Hepatocyte (in vitro differentiated cells): ENCODE measurements around the gene BET1L. TPM values are rescaled to one million over a fixed set of nuclear protein-coding genes. Genes with fewer than 3 reads are reported as not detected.
"Not testable (repeated sequence)": the region's sequence is repeated elsewhere in the genome, so short reads cannot be mapped to it uniquely, and the experiment has no call there.

Source experiments
- DNase-seq: peaks from one replicate; pipeline ENCODE4 v3.0.0-alpha.2; 2016; ENCODE audit warnings: low spot score
- H2AFZ ChIP-seq: fragments of 200-600 bp; sonication (generic); 2 replicates; pipeline ENCODE4 v1.6.0; 2016; ENCODE audit warnings: antibody characterized with exemption, mild to moderate bottlenecking
- H3K27ac ChIP-seq: fragments of 200-600 bp; sonication (generic); 2 replicates; pipeline ENCODE4 v1.5.1; 2016; ENCODE audit warnings: mild to moderate bottlenecking
- H3K27me3 ChIP-seq: fragments of 200-600 bp; sonication (generic); 2 replicates; pipeline ENCODE4 v1.6.1; 2016
- H3K36me3 ChIP-seq: fragments of 200-600 bp; sonication (generic); replicated peaks from 2 replicates; pipeline ENCODE4 v1.5.1; 2016; ENCODE audit warnings: low read depth; ENCODE audit not compliant: insufficient read depth
- H3K4me1 ChIP-seq: fragments of 200-600 bp; sonication (generic); 2 replicates; pipeline ENCODE4 v1.5.1; 2016; ENCODE audit warnings: mild to moderate bottlenecking, moderate library complexity; ENCODE audit not compliant: insufficient read depth
- H3K4me2 ChIP-seq: fragments of 200-600 bp; sonication (generic); 2 replicates; pipeline ENCODE4 v1.6.0; 2016
- H3K4me3 ChIP-seq: fragments of 200-600 bp; sonication (generic); 2 replicates; pipeline ENCODE4 v1.5.1; 2016; ENCODE audit warnings: mild to moderate bottlenecking
- H3K79me2 ChIP-seq: fragments of 200-600 bp; sonication (generic); 2 replicates; pipeline ENCODE4 v1.6.0; 2017; ENCODE audit warnings: mild to moderate bottlenecking
- H3K9me2 ChIP-seq: fragments of 200-600 bp; sonication (generic); replicated peaks from 2 replicates; pipeline ENCODE4 v1.6.0; 2017; ENCODE audit warnings: mild to moderate bottlenecking; ENCODE audit not compliant: insufficient read depth
- H3K9me3 ChIP-seq: fragments of 200-600 bp; sonication (generic); 2 replicates; pipeline ENCODE4 v1.5.1; 2016; ENCODE audit warnings: low read depth, mild to moderate bottlenecking
- H4K20me1 ChIP-seq: fragments of 200-600 bp; sonication (generic); 2 replicates; pipeline ENCODE4 v1.6.0; 2016; ENCODE audit warnings: mild to moderate bottlenecking; ENCODE audit not compliant: insufficient read depth, poor library complexity, severe bottlenecking
- WGBS: methylation state at CpG from one replicate; pipeline ENCODE4 v1.1.6; 2016; ENCODE audit warnings: low lambda C conversion rate; ENCODE audit errors: missing lambda C conversion rate; 5-methylcytosine and 5-hydroxymethylcytosine counted together
- polyA plus RNA-seq: library from polyadenylated mRNA; unstranded; fragments of >200 nt; fragmentation: Nextera tagmentation; extraction: Ambion mirVana; gene quantifications from 2 replicates; pipeline ENCODE4 v1.2.1, GENCODE V29; 2016
- small RNA-seq: library from RNA; depleted of rRNA; stranded (forward); fragments of <200 nt; gene quantifications from one replicate; pipeline ENCODE3, GENCODE V24; 2014
- total RNA-seq: library from RNA; depleted of rRNA; stranded (reverse); fragments of >200 nt; gene quantifications from 2 replicates; pipeline ENCODE4 v1.2.3, GENCODE V29; 2014
- TF ChIP-seq, protein P1 (sequence below): fragments of 200-600 bp; sonication (generic); IDR thresholded peaks from 2 replicates; pipeline ENCODE4 v1.5.1; 2016; ENCODE audit warnings: antibody characterized with exemption, mild to moderate bottlenecking; ENCODE audit not compliant: poor library complexity

BET1L gene
- total and polyA plus RNA-seq, 2 experiments from 2014 or later: 33.9 to 70.5 TPM

DNA sequence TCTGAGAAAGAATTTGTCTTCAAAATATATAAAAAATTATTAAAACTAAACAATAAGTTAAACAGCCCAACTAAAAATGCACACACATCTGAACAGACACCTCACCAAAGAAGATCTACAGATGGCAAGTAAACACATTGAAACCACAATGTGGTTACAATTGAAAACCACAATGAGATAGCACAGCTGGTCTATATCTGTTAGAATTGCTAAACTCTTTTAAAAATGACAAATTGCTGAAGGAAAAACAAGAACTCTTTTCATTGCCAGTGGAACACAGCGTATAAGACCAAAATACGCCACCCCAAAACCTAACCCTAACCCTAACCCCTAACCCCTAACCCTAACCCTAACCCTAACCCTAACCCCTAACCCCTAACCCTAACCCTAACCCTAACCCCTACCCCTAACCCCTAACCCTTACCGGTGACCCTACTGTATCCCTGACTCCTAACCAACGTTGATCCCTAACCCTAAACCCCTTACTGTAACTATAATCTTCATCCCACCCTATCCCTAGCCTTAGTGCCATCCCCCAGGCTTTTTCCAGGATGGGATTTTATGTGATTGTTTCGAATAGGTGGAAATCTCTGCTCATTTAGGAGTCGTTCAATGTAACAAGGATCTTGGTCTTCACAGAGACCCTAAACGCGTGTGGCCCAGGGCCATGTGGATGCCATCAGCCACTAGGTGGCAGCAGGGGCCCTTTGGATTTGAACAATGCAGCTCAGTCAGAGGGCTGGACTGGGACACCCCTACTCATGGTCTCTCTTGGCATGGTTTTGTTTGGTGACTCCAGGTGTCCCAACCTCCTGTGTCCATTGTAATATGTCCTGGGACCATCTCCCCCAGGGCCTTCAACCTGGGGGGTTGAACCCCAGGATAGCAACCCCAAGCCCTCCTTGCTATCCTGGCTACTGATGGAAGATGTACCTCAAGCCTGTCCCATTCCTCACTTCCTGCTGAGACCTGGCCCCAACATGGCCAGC is 15.4 kb downstream of the BET1L start:
- H3K4me1 ChIP-seq, H3K27ac ChIP-seq, H3K36me3 ChIP-seq, H3K9me2 ChIP-seq, DNase-seq, H3K27me3 ChIP-seq, H4K20me1 ChIP-seq, H3K4me3 ChIP-seq, H3K4me2 ChIP-seq, H3K79me2 ChIP-seq, H2AFZ ChIP-seq, H3K9me3 ChIP-seq: not testable (repeated sequence)
- TF ChIP-seq, protein P1, sequence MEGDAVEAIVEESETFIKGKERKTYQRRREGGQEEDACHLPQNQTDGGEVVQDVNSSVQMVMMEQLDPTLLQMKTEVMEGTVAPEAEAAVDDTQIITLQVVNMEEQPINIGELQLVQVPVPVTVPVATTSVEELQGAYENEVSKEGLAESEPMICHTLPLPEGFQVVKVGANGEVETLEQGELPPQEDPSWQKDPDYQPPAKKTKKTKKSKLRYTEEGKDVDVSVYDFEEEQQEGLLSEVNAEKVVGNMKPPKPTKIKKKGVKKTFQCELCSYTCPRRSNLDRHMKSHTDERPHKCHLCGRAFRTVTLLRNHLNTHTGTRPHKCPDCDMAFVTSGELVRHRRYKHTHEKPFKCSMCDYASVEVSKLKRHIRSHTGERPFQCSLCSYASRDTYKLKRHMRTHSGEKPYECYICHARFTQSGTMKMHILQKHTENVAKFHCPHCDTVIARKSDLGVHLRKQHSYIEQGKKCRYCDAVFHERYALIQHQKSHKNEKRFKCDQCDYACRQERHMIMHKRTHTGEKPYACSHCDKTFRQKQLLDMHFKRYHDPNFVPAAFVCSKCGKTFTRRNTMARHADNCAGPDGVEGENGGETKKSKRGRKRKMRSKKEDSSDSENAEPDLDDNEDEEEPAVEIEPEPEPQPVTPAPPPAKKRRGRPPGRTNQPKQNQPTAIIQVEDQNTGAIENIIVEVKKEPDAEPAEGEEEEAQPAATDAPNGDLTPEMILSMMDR: peak; percentile 15
- 96% methylated on average over 4 of the region's 8 CpGs for WGBS

DNA sequence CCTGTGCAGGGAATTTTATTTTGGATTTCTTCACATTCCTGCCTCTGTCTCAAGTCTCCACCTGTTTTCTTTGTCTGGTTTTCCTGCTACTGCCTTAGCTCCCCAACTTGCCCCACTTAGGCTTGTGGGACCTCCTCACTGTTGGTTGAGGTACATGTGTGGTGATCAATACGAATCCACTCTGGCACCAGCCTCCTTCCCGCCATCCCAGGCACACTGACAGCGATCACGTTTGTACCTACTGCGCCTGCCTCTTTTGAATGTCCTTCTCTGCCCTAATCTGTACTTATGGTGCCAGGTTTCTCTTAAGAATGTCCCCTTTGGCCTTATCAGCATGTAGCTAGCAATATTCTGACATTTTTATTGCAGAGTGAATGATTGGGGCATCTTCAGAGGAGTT is 16.7 kb downstream of the BET1L start:
- 85% methylated on average over 5 of the region's 5 CpGs for WGBS
- not testable (repeated sequence) for H3K9me3 ChIP-seq, H3K9me2 ChIP-seq, H3K4me3 ChIP-seq, H2AFZ ChIP-seq, H3K27ac ChIP-seq, H3K27me3 ChIP-seq, H3K4me1 ChIP-seq, H3K4me2 ChIP-seq, H3K79me2 ChIP-seq, DNase-seq, H3K36me3 ChIP-seq, H4K20me1 ChIP-seq

DNA sequence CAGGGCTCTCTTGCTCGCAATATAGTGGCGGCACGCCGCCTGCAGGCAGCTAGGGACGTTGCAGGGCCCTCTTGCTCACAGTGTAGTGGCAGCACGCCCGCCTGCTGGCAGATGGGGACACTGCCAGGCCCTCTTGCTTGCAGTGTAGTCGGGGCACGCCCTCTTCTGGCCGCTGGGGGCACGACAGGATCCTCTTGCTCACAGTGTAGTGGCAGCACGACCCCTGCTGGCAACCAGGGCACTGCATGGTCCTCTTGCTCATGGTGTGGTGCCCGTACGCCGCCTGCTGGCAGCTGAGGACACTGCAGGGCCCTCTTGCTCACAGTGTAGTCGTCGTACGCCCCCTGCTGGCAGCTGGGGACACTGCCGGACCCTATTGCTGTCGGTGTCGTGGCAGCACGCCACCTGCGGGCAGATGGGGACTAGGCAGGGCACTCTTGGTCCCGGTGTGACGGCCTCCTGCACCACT is 17.3 kb downstream of the BET1L start:
- not testable (repeated sequence) for H3K4me1 ChIP-seq, H3K27me3 ChIP-seq, H3K27ac ChIP-seq, H3K4me2 ChIP-seq, H4K20me1 ChIP-seq, H3K36me3 ChIP-seq, H3K9me2 ChIP-seq, H2AFZ ChIP-seq, H3K4me3 ChIP-seq, H3K9me3 ChIP-seq, H3K79me2 ChIP-seq, DNase-seq
- WGBS: 87% methylated on average over 10 of the region's 25 CpGs

DNA sequence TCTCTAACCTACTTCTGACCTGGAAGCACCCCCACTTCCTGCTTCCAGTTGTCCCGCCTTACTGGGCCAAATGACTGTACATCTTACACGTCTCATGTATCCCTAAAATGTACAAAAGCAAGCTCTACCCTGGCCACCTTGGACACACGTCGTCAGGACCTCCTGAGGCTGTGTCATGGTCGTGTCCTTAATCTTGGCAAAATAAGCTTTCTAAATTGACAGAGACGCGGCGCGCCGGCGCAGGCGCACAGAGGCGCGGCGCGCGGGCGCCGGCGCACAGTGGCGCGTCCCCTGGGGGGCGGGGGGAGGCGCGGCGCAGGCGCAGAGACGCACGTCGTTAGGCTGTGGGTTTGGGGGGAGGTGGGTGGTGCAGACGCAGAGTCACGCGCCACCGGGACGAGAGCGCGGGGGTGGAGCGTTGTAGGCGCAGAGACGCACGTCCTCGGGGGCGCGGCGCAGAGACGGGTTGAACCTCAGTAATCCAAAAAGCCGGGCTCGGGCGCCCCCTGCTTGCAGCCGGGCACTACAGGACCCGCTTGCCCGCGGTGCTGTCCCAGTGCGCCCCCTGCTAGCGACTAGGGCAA is 17.9 kb downstream of the BET1L start:
- not testable (repeated sequence) for DNase-seq

DNA sequence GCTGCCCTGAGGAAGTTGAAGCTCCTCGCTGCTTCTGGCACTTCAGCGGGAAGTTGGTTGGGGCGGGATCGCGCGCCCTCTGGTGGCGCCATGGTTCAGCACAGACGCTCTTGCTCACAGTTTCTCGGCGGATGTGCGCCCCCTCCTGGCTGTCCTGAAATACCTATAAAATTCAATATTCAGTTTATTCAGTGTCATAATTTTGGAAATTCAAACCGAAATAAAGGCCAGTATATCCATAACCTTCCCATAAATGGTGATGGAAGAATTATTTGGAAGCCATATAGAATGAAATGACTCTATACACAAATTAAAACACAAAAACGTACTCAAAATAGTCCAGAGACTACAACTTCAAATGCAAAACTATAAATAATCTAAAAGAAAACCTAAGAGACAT is 27.0 kb downstream of the BET1L start:
- 0% methylated on average over 1 of the region's 13 CpGs for WGBS
- H3K9me3 ChIP-seq, H3K4me2 ChIP-seq, H3K27ac ChIP-seq, H3K4me1 ChIP-seq, H3K4me3 ChIP-seq, H3K9me2 ChIP-seq, H2AFZ ChIP-seq, H3K79me2 ChIP-seq, H4K20me1 ChIP-seq, DNase-seq, H3K27me3 ChIP-seq, H3K36me3 ChIP-seq: not testable (repeated sequence)
- TF ChIP-seq, protein P1: peak; percentile 14

More for the DNA sequence above, 17.9 kb downstream of the BET1L start:
- H3K27me3 ChIP-seq, H3K4me3 ChIP-seq, H3K9me2 ChIP-seq, H3K27ac ChIP-seq, H4K20me1 ChIP-seq, H2AFZ ChIP-seq, H3K4me1 ChIP-seq, H3K9me3 ChIP-seq, H3K36me3 ChIP-seq, H3K79me2 ChIP-seq, H3K4me2 ChIP-seq: not testable (repeated sequence)
- 95% methylated on average over 32 of the region's 55 CpGs for WGBS

Small RNA genes within 50 kb of the gene (small RNA-seq; reads per million reads assigned to genes)
- gene RNU6-447P: not detected

Other genes starting within 250 kb of the BET1L start
- not detected in 2 replicates for gene SCGB1C1, start 14.3 kb downstream of the BET1L start, total RNA-seq
- gene SCGB1C1, start 14.3 kb downstream of the BET1L start, polyA plus RNA-seq: not detected in 2 replicates
- 75.6 and 115 TPM in 2 replicates for gene RIC8A, start 309 bp upstream of the BET1L start, total RNA-seq
- gene RIC8A, start 309 bp upstream of the BET1L start, polyA plus RNA-seq: 81.0 and 82.1 TPM in 2 replicates
- 11.2 and 15.5 TPM in 2 replicates for gene SIRT3, start 28.9 kb upstream of the BET1L start, total RNA-seq
- 23.4 and 27.4 TPM in 2 replicates for gene SIRT3, start 28.9 kb upstream of the BET1L start, polyA plus RNA-seq
- gene PSMD13, start 29.6 kb upstream of the BET1L start, total RNA-seq: 80.8 and 91.8 TPM in 2 replicates
- gene PSMD13, start 29.6 kb upstream of the BET1L start, polyA plus RNA-seq: 125 and 146 TPM in 2 replicates
- gene NLRP6, start 71.0 kb upstream of the BET1L start, total RNA-seq: not detected in 2 replicates
- 1.4 TPM in 1 of 2 replicates, not detected in the other for gene NLRP6, start 71.0 kb upstream of the BET1L start, polyA plus RNA-seq
- gene PGGHG, start 81.7 kb upstream of the BET1L start, total RNA-seq: 12.0 and 19.2 TPM in 2 replicates
- gene PGGHG, start 81.7 kb upstream of the BET1L start, polyA plus RNA-seq: 27.9 and 44.0 TPM in 2 replicates
- gene IFITM5, start 92.1 kb upstream of the BET1L start, total RNA-seq: not detected in 2 replicates
- gene IFITM5, start 92.1 kb upstream of the BET1L start, polyA plus RNA-seq: 0.36 TPM in 1 of 2 replicates, not detected in the other
- 59.2 and 74.6 TPM in 2 replicates for gene IFITM2, start 100.4 kb upstream of the BET1L start, total RNA-seq
- gene IFITM2, start 100.4 kb upstream of the BET1L start, polyA plus RNA-seq: 504 and 535 TPM in 2 replicates
- gene IFITM1, start 106.6 kb upstream of the BET1L start, total RNA-seq: 98.0 and 98.9 TPM in 2 replicates
- 159 and 201 TPM in 2 replicates for gene IFITM1, start 106.6 kb upstream of the BET1L start, polyA plus RNA-seq
- gene IFITM3, start 113.5 kb upstream of the BET1L start, total RNA-seq: 166 and 182 TPM in 2 replicates
- 2,035 and 2,121 TPM in 2 replicates for gene IFITM3, start 113.5 kb upstream of the BET1L start, polyA plus RNA-seq
- gene B4GALNT4, start 162.1 kb upstream of the BET1L start, total RNA-seq: 27.8 and 38.8 TPM in 2 replicates
- 30.0 and 44.6 TPM in 2 replicates for gene B4GALNT4, start 162.1 kb upstream of the BET1L start, polyA plus RNA-seq
- gene PKP3, start 186.8 kb upstream of the BET1L start, total RNA-seq: 55.6 and 62.1 TPM in 2 replicates
- 89.5 and 91.3 TPM in 2 replicates for gene PKP3, start 186.8 kb upstream of the BET1L start, polyA plus RNA-seq
- 42.4 and 52.1 TPM in 2 replicates for gene SIGIRR, start 207.6 kb upstream of the BET1L start, total RNA-seq
- 77.4 and 85.3 TPM in 2 replicates for gene SIGIRR, start 207.6 kb upstream of the BET1L start, polyA plus RNA-seq
- 19.5 and 21.2 TPM in 2 replicates for gene ANO9, start 234.6 kb upstream of the BET1L start, total RNA-seq
- 34.9 and 35.7 TPM in 2 replicates for gene ANO9, start 234.6 kb upstream of the BET1L start, polyA plus RNA-seq
- 29.7 and 31.5 TPM in 2 replicates for gene PTDSS2, start 242.9 kb upstream of the BET1L start, total RNA-seq
- 50.6 and 50.8 TPM in 2 replicates for gene PTDSS2, start 242.9 kb upstream of the BET1L start, polyA plus RNA-seq